ENCODE measurements around the gene LIPC. TPM values are rescaled to one million over a fixed set of nuclear protein-coding genes. Genes with fewer than 3 reads are reported as not detected.

The LIPC gene
- total and polyA plus RNA-seq, 2 of the 4 experiments (the other 2 are of a cell fraction): 0.07 TPM; not detected in 1

DNA sequence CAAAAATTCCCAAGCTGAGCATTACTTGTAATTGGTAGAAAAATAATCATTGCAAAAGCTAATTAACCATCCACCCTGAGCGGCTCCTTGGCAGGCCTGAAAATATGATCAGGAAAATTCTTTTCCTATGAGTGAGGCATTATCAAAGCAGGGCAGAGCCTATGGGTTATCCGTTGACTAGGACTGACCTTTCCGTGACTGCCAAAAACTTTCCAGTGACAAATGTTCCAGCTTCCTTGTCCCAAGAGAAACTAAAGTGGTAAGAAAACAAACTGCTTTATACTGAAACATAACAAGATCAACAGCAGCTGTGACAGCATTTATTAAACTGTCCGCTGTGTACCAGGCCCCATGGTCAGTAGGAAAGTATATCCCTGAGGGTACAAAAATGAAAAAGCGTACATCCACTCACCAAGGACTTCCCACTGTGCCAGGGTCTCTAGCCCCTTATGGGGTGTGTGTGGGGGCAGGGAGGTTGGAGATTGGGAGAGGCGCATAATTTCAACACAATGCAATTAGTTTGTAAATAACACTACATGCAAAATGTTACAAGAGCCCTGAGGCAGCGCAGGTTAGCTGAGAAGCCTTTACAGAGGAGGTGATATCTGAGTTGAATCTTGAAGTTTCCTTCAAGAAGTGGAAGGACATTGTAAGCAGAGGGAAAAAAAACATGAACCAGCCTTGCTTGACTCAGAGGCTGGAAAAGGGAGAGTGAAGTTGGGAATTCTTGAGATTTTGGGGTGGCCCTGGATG is 8.5 kb downstream of the LIPC start:
- peak overlapping the region; percentile 87 for H4K91ac ChIP-seq (ENCODE audit: insufficient read depth, low read depth, low read length)
- peak; percentile 74 for ATAC-seq (ENCODE audit: low read depth)
- H3K27ac ChIP-seq (ENCODE audit: insufficient read depth, low read length): peak overlapping the region; percentile 69
- H3K9me3 ChIP-seq (ENCODE audit: control insufficient read depth, insufficient read depth, low read length): no peaks in the 10 kb centered on the region
- no peaks in the 10 kb centered on the region for H4K20me1 ChIP-seq (ENCODE audit: insufficient read depth, low read length)
- peak overlapping the region; percentile 36 for H2AFZ ChIP-seq (replicated peaks; ENCODE audit: low read length, poor library complexity)
- H2AK9ac ChIP-seq (replicated peaks; ENCODE audit: low read depth, low read length, poor library complexity): peak overlapping the region; percentile 18
- H3K14ac ChIP-seq (replicated peaks; ENCODE audit: low read depth, low read length): peak overlapping the region; percentile 79
- BruUV-seq (replicated peaks): no TSS peak
- H2BK120ac ChIP-seq (ENCODE audit: low read depth, low read length): peak overlapping the region; percentile 87
- H3K56ac ChIP-seq (ENCODE audit: extremely low read depth, insufficient read depth, low read length): peak overlapping the region; percentile 37
- POLR2A ChIA-PET (ENCODE audit: unreplicated experiment): interaction anchor here (0.5 kb wide), 1 partner anchor 27 kb away, joined by 3 read pairs; no protein-coding TSS in a partner anchor
- CTCF ChIA-PET: interaction anchor here (1.0 kb wide), 1 partner anchor 81 kb away, joined by 3 read pairs; no protein-coding TSS in a partner anchor
- H4K8ac ChIP-seq (ENCODE audit: low read depth in 2 of 2, low read length in 2 of 2): peak overlapping the region; percentile 48 to 89
- in situ Hi-C loops (cut with MboI; ENCODE audit: low sequenced_read_pairs) (no loop called here), intact Hi-C loops (cut with micrococcal nuclease) (no loop called here), dilution Hi-C loops (cut with HindIII; ENCODE audit: low sequenced_read_pairs, unreplicated experiment) (no loop called here)
- TF ChIP-seq MAZ (IDR thresholded peaks at IDR 0.05; ENCODE audit: borderline replicate concordance, low read depth, low read length) (no peak), RCOR1 (IDR thresholded peaks at IDR 0.05; ENCODE audit: insufficient replicate concordance, low read length) (no peak), MXI1 (IDR thresholded peaks at IDR 0.05; ENCODE audit: borderline replicate concordance, low read depth, low read length) (no peak), NFE2L2 (IDR thresholded peaks at IDR 0.05; ENCODE audit: low read depth, low read length) (no peak), RFX5 (IDR thresholded peaks at IDR 0.05; ENCODE audit: low read depth, low read length) (no peak), CEBPB (IDR thresholded peaks at IDR 0.05; ENCODE audit: low read depth, low read length) (no peak)
- H2BK5ac ChIP-seq (ENCODE audit: low read depth, low read length, poor library complexity, severe bottlenecking): peak overlapping the region; percentile 46
- H3K4me3 ChIP-seq (ENCODE audit: insufficient read depth, low read depth, low read length): no peak overlapping the region
- H3K27me3 ChIP-seq (ENCODE audit: control insufficient read depth, insufficient read depth, low read length): no peaks in the 10 kb centered on the region
- H3K79me1 ChIP-seq (ENCODE audit: low read depth in 1 of 2, low read length in 2 of 2): no peaks in the 10 kb centered on the region
- H2AK5ac ChIP-seq (ENCODE audit: low read depth, low read length): peak overlapping the region; percentile 86
- peak overlapping the region; percentile 47 for H4K5ac ChIP-seq (ENCODE audit: low read depth, low read length)
- DNase-seq: peak; percentile 46
- peak overlapping the region; percentile 25; the same call in 1 of the 2 replicates for H3K4me2 ChIP-seq (ENCODE audit: low read depth, low read length)
- H2BK15ac ChIP-seq (ENCODE audit: low read depth, low read length): peak overlapping the region; percentile 29
- no CpG with 5 or more reads among the region's 7 CpGs for WGBS, 2 experiments (ENCODE audit: extremely low coverage in 2 of 2, insufficient read length in 1 of 2)
- peak overlapping the region; percentile 44 for H3K18ac ChIP-seq (ENCODE audit: low read depth, low read length)
- no peak overlapping the region; the same call in 1 of the 2 replicates for H3K23ac ChIP-seq (ENCODE audit: low read depth, low read length)
- H3K36me3 ChIP-seq (ENCODE audit: control insufficient read depth, insufficient read depth, low read length): no peaks in the 10 kb centered on the region
- H2BK20ac ChIP-seq (ENCODE audit: low read depth, low read length): peak overlapping the region; percentile 91
- H3K4ac ChIP-seq (ENCODE audit: low read depth, low read length): peak overlapping the region; percentile 89
- peak overlapping the region; percentile 34; the same call in 1 of the 2 replicates for H3K9ac ChIP-seq (ENCODE audit: low read depth, low read length)
- H3K4me1 ChIP-seq (ENCODE audit: control insufficient read depth, insufficient read depth, low read length): peaks cover 24% of the 10 kb centered on the region
- H3K9me1 ChIP-seq (ENCODE audit: insufficient read depth, low read length): peaks cover 17% of the 10 kb centered on the region

Measured in IMR-90 (cell line).